ENCODE data around the gene SIPA1L3.

Gene SIPA1L3

DNA sequence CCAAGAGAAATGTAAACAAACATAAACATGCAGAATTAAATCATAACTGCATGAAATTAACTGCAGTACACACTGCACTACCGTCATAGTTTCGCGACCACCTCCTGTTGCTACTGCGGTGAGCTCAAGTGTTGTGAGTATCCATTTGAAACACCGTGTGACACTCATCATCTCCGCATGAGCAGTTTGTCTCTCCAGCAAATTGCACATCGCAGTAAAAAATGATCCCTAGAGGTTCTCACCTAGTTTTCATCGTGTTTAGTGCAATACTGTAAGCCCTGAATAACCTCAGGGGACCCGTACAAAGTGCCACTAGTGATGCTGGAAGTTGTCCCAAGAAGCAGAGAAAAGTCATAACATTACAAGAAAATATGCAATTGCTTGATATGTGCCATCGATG is 169.3 kb downstream of the SIPA1L3 start:
- no peak for DNase-seq

DNA sequence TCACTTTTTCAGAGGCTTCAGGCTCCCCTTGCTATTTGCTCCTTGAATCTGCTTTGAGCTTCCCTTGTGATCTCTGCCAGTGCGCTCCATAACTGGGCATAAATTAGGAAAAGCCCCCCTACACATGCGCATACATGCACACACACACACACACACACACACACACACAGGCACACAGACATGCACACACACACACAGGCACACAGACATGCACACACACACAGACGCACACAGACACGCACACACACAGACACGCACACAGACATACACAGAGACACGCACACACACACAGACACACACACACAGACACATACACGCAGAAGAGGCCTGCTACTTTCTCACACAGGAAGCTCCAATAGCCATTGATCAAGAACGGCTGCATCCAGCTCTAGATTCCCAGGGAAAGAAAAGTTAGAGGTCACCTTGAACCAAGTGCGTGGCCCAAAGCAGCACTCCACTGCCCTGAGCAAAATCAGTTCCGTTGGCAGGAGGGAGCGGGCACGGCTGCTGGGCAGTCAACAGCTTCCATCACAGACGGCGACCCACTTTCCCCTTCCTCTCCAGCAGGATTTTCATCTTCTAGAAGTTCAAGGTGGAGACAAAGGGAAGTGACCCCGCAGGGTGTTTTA is 171.4 kb downstream of the SIPA1L3 start:
- no peak for DNase-seq

DNA sequence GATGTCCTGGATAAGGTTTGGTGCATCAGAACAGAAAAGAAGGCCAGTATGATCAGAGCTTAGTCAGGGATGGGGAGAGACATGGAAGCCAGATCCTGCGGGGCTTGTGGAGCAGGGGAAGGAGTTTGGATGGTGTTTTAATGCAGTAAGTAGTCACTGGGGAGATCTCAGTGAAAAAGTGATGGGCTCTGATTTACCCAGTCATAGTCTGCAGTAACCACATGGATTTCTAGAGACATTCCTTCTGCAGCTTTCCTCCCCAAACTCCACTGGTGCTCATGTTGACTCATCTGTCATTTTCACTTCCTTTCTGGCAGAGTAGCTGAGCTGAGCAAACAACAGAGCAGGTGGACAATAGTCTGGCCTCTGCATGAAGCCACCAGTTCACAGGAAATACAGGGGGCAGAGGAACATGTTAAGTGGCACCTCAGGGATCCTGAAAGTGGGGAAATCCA is 172.9 kb downstream of the SIPA1L3 start:
- DNase-seq = no peak

DNA sequence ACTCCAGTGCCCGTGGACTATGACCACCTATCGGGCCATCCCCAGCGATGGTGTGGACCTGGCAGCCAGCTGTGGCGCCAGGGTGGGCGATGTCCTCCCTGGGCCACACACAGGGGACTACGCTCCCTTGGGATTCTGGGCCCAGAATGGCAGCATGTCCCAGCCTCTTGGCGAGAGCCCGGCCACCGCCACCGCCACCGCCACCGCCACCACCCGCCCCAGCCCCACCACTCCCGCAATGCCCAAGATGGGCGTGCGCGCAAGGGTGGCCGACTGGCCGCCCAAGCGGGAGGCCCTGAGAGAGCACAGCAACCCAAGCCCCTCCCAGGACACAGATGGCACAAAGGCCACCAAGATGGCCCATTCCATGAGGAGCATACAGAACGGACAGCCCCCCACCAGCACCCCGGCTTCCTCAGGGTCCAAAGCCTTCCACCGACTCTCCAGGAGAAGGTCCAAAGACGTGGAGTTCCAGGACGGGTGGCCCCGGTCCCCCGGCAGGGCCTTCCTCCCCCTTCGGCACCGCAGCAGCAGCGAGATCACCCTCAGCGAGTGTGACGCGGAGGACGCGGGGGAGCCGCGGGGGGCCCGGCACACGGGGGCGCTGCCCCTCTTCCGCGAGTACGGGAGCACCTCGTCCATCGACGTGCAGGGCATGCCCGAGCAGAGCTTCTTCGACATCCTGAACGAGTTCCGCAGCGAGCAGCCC is 174.7 kb downstream of the SIPA1L3 start:
- DNase-seq = no peak

DNA sequence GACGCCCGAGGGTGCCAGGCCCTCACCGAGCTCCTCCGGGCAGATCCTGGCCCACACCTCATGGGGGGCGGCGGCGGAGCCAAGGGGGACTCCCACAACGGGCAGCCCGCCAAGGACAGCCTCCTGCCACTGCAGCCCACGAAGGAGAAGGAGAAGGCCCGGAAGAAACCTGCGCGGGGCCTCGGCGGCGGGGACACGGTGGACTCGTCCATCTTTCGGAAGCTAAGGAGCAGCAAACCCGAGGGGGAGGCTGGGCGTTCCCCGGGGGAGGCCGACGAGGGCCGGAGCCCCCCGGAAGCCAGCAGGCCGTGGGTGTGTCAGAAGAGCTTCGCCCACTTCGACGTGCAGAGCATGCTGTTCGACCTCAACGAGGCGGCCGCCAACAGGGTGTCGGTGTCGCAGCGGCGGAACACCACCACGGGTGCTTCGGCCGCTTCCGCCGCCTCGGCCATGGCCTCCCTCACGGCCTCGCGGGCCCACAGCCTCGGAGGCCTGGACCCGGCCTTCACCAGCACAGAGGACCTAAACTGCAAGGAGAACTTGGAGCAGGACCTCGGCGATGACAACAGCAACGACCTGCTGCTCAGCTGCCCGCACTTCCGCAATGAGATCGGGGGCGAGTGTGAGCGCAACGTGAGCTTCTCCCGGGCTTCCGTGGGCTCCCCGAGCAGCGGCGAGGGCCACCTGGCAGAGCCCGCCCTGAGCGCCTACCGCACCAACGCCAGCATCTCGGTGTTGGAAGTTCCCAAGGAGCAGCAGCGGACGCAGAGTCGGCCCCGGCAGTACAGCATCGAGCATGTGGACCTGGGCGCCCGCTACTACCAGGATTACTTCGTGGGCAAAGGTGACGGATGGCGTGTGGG is 175.5 kb downstream of the SIPA1L3 start:
- no peak for DNase-seq

DNA sequence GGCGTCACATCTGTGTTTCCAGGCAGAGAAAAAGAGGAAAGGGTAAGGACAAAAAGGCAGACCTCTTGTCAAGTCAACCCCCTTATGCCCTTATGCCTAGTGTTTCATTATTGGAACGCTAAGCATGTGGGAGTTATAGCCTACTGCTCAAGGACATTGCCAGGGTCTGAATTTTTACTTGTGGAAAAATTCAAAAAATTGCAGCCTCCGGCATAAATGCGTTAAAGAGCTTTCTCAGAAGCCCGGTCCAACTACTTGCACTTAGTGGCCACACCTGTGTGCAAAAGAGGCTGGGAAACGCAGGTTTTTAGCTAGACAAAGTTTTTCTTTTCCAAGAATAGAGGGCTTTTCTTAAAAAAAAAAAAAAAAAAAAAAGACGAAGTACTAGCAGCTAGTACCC is 177.2 kb downstream of the SIPA1L3 start:
- no peak for DNase-seq

DNA sequence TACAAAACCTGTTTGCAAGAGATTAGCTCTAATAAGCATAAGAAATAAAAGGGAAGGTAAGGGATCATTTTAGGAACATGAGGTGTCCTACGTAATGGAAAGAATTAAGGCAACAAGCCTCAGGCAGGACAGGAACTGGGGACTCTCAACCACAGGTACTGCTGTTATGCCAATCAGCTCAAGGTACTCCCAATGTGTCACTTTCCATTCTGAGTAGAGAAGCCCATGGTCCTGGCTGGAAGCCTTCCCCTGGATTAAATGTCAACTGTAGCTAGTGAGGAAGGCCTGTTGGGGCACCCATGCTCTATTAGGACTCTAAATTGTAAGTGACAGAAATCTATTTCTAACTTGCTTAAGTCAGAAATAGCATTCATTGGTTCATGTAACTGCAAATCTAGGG is 182.4 kb downstream of the SIPA1L3 start:
- no peak for DNase-seq

DNA sequence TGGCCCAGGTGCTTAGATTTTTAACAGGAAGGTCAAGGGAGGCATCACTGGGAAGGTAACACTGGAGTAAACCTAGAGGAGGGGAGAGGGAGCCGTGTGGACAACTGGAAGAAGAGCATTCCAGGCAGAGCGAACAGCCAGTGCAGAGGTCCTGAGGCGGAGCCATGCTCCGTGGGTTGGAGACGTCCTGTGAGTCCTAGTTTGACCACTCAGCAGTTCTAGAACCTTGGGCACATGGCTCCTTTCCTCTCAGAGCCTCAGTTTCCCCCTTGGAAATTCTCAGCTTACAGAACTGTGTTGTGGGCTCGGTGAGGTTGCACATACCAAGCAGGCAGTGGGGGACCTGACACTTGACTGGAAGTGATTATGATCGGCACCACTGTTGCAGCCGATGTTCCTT is 186.1 kb downstream of the SIPA1L3 start:
- DNase-seq = no peak

DNA sequence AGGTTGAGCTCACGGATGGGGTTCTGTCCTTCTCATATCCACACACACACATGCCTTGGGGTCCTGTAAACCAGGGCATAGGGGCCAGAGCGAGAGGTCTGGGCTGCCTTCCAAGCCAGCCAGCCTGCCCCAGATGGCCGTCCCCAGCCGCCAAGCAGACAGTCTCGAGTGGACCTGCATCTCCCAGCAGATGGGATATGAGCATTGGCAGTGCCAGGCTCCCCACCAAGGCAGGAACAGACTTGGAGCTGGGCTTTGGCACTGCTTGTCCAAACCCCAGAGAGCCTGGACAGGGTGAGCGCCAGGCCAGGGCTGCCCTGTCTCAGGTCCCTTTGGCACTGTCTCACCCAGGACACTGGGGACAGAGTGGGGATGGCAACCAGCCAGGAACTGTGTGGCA is 186.6 kb downstream of the SIPA1L3 start:
- DNase-seq = no peak

DNA sequence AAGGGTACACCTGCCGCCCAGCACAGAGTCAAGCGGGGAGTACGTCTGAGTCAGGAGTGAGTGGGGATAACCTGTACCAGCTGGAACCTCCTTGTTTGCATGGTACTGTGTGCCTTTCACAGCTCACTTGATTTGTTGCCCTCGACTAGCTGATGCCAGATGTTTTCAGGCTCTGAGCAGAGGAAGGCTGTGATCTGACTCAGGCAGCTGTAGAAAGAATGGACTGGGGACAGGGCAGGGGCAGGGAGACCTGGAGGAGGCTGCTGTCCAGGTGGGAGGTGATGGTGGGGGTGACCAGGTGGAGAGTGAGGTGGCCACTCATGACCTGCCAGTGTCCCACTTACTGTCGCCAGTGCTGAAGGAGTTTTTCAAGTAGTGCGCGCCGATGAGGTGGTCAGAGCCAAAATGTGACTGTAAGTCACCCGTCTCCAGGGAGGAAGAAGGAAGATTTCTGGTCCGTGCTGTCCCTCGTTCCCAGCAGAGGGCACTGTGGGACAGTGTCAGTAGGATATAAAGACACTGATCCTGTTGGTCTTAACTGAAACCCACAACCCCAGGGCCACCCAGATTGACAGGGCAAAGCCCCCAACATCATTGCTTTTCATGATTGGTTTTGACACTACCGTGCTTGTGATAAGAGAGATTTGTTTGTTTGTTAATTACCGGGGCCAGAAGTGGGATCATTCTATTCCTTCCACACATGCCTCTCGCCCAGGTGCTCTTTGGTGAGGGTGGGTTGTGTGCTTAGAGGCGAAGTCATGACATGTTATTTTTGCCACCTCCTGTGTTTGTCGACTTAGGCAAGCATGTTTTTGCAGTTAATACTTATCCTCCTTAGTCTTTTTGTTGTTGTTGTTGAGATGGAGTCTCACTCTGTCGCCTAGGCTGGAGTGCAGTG is 188.7 kb downstream of the SIPA1L3 start:
- peak; percentile 48 for DNase-seq

DNA sequence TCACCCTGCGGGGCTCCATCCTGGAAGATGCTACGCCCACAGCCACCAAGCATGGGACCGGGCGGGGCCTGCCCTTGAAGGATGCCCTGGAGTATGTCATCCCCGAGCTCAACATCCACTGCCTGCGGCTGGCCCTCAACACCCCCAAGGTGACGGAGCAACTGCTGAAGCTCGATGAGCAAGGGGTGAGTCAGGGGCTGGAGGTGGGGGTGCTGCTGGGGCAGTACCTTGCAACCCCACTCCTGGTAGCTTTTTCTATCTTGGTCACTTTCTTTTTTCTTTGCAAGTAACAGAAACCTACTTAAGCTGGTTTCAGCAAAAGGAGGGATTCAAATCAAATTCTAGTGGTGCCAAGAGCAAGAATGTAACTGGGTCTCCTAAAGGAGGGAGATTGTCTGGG is 193.0 kb downstream of the SIPA1L3 start:
- no peak for DNase-seq

DNA sequence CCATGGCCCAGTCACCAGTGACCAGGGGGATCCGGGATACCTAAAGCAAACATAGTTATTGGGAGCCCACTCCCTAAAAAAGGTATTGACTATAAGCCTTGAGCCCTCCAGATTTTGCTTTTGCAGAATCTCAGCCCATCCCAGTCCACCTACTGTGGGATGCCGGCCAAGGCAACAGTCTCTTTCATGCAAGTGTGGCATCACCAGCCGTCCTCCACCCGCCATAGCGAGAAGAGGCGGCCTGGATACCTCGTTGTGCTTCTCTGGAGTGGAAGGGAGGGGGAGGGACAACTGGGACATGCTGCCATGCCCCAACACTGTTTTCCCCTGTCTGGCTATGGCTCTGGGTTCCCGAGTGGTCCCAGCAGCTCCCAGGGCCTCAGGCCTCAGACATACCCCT is 193.6 kb downstream of the SIPA1L3 start:
- DNase-seq = no peak

DNA sequence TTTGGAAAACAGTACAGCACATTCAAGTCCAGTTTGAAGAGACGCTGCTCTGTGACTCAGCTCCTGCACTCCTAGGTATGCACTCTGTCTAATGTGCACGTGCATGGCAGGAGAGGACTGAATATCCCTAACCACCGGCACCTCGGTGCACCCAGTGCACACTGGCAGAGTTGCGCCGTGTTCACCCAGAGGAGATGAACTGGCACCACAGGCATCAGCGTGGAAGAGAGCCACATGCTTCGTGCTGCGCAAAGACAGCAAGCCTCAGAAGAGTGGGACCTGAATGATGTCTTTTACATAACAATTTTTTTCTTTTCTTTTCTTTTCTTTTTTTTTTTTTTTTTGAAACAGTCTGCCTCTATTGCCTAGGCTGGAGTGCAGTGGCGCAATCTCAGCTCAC is 194.7 kb downstream of the SIPA1L3 start:
- DNase-seq = no peak

DNA sequence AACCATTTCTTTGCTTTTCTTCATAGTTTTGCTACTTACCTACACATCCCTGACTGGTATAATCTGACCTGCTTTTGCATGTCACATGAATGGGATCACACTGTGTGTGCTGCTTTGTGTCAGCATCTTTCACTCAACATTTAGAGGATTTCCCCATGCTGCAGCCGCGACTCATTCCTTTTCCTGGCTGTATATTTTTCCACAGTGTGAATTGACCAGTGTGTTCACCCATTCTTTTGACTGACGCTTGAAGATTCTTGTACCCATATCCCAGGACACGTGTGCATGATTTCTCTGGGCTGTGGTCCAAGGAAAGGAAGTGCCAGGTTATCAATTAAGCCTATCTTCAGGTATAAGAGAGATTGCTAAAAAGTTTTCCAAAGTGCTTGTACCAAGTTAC is 198.6 kb downstream of the SIPA1L3 start:
- DNase-seq = no peak

DNA sequence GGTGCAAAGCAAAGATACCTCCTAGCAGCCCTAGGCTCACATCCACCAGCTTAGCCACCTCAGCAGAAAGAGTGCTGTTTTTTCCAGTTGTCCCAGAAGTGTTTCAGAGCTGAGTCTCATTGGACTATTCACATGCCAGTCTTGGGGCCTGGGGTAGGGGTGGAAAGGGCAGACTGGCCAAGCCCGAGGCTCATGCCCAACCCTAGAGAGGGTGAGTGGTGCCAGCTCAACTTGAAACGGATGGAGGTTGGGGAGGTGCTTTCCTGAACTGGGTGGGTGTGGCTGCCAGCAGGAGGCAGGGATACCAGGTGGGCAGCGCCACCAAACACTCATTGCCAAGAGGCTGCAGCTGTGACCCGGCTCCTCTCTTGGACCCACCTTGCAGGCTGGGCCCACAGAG is 200.1 kb downstream of the SIPA1L3 start:
- DNase-seq = no peak

DNA sequence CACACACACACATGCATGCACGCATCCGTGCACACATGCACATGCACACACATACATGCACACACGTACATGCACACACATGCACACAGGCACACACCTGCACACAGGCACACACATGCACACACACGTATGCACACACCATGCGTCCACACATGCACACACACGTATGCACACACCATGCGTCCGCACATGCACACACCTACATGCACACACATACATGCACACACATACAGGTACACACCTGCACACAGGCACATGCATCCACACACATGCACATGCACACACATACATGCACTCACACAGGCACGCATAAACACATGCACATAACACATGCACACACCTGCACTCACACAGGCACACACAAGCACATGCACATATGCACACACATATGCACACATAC is 204.9 kb downstream of the SIPA1L3 start:
- DNase-seq = no peak

DNA sequence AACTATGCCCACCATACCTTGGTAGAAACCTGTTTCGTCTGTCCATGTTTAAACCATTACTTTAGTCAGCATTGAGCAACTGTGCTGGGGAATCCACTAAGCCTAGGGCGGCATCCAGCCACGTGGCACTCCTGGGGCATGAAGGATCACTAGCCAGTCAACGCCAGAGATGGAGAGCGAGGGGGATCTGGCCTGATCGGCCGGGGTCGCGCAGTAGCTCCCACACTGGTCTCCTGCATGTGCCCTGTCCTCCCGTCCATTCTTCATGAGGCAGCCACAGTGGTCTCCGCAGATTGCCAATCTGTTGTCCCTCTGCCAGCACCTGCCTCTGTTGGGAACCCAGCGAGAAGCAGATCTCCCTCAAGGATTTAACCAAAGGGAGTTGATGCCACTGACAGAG is 207.6 kb downstream of the SIPA1L3 start:
- DNase-seq = no peak

DNA sequence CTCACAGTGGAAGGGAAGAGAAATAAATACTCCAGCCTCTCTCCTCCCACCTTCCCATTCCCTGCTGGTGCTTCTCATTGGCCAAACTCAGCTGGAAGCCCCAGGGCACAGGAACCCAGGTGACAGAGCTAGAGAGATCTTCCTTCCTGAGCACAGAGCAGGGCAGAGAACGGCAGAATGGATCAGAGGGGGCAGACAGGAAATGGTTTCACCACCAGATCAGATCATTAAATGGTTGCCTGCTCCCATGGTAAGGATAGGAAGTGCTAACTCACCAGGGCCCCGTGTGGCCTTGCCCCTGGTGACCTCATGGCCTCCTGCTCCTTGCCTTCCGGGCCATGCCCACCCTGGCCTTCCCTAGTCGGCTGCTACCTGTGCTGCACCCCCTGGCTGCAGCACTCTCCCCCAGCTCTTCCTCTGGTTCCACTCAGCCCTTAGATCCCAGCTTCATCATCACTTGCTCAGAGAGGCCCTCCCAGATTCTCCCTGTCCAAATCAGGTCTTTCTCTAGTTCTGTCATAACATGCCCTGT is 208.3 kb downstream of the SIPA1L3 start:
- DNase-seq = no peak

DNA sequence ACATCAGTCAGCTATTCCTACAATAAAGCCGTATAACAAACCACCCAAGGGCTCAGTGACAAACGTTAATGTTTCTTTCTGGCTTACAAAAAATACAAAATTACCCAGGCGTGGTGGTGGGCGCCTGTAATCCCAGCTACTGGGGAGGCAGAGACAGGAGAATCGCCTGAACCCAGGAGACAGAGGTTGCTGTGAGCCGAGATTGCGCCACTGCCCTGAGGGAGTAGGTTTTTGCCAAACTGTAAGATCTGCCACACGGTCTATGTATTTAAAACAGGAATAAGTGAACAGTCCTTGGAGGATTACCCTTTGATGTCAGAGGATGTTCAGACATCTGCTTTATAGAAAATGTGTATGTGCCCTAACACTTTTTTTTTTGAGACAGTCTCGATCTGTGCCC is 211.2 kb downstream of the SIPA1L3 start:
- DNase-seq = no peak

DNA sequence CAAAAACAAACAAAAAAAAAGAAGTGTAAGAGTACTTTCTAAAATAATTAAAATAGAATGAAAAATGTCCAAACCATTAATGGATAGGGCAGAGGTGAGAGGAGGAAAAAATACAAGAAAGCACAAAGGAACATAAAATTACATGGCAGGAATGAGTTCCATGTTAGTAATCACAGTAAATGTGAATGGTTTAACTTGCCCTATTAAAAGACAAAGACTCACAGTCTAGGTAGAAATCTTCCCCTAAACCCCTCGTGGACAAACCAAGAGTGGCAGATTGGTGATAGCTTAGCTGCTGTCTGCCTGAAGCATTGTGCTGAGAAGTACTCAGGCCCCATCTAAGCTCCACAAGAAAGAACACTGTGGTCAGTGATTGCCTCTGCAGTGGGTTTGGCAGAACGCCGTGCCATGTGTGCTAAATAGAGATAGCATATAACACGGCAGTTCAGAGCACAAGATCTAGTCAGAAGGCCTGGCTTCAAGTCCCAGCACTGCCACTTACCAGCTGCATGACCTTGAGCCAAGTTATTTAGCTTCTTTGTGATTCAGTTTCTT is 213.5 kb downstream of the SIPA1L3 start:
- DNase-seq = no peak

DNA sequence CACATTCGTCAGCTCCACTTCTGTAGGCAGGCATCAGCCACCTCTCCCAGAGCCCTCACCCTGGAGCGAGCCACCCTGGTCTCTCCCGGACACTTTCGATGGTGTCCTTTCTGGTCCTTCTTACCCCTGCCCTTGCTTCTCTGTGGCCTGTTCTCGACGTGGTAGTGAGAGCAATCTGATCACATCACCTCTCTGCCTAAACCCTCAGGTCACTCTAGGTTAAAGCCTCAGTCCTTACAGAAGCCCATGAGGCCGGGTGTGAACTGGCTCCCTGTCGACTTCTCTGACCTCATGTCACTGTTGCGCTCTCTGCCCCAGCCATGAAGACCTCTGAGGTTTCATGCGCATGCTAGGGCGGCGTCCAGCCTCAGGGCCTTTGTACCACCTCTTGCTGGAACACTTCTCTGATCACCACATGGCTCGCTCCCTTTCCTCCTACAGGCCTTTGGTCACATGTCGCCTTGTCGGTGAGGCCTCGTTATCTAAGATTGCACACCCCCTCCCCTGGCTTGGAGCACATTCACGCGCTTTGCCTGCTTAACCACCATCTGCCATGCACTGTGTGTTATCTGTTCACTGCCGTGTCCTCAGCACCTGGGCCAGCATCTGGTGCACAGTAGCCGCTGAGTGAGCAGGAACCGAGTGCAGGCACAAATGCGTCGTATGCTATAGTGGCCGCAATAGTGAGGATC is 215.5 kb downstream of the SIPA1L3 start:
- DNase-seq = no peak

DNA sequence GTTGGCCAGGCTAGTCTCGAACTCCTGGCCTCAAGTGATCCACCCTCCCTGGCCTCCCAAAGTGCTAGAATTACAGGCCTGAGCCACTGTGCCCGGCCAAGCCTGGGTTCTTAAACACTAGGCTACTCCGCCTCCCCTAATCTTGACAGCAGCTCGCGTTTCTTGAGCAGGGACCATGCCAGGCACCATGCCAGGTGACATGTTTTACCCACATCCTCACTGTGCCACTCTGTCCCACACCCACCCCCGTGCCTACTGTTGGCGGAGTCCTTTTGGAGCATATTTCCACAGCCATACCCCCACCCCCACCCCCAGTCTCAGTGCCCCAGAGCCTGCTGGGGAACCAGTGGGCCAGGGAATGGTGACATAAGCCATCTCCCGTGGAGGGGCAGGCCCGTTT is 218.2 kb downstream of the SIPA1L3 start:
- DNase-seq = no peak
